GM12892 (cell line): Measurements from ENCODE around the gene MS4A6A.

Experiments
- POLR2A ChIP-seq: IDR thresholded peaks from 2 replicates; pipeline ENCODE4 v1.6.1; 2011; ENCODE audit warnings: low read depth, low read length, control low read depth
- POLR2AphosphoS5 ChIP-seq: IDR thresholded peaks from 2 replicates; pipeline ENCODE4 v1.6.1; 2011; ENCODE audit warnings: low read depth, low read length, control low read depth
- TAF1 ChIP-seq: IDR thresholded peaks from 2 replicates; pipeline ENCODE4 v1.6.1; 2011; ENCODE audit warnings: low read depth, mild to moderate bottlenecking, control low read depth, low read length, borderline replicate concordance

DNA sequence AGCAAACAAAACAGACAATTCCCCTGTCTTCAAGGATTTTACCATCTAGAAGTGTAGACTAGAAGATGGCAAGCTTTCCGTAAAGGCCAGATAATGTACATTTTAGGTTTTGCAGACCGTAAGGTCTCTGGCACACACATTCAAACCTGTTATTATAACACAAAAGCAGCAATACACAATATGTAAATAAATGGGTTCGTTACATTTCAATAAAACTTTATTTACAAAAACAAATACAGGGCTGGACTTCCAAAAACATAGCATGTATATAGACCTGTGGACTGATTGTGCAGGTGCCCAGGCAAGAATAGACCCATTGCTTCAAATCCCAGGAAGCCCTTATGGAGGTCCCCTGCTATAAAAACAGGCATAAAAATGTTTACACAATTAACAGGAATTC is 27.1 kb upstream of the MS4A6A start:
- TF ChIP-seq POLR2A (no peak), POLR2AphosphoS5 (no peak), TAF1 (no peak)
